Osteoblast (primary cell): ENCODE data around the gene AHCYL2. TPM values are rescaled to one million over a fixed set of nuclear protein-coding genes. Genes with fewer than 3 reads are reported as not detected.

Experiments
- DNase-seq: peaks from one replicate; pipeline ENCODE4 v3.0.0; 2011; ENCODE audit warnings: low spot score, mixed read lengths; ENCODE audit not compliant: insufficient read length; ENCODE audit errors: missing footprints
- H2AFZ ChIP-seq: 2 replicates; pipeline ENCODE4 v1.6.0; 2011; ENCODE audit warnings: mild to moderate bottlenecking, low read length
- H3K27ac ChIP-seq: 2 replicates; pipeline ENCODE4 v1.5.1; 2011; ENCODE audit warnings: mild to moderate bottlenecking, low read depth, low read length, moderate library complexity
- H3K27me3 ChIP-seq: 2 replicates; pipeline ENCODE4 v1.6.0; 2012; ENCODE audit warnings: mild to moderate bottlenecking, control low read depth, inconsistent platforms, low read length, moderate library complexity; ENCODE audit not compliant: insufficient read depth
- H3K36me3 ChIP-seq: 2 replicates; pipeline ENCODE4 v1.5.1; 2011; ENCODE audit warnings: mild to moderate bottlenecking, low read length, control low read depth, moderate library complexity; ENCODE audit not compliant: insufficient read depth
- H3K4me1 ChIP-seq: 2 replicates; pipeline ENCODE4 v1.5.1; 2011; ENCODE audit warnings: mild to moderate bottlenecking, low read length, control low read depth, moderate library complexity; ENCODE audit not compliant: insufficient read depth
- H3K4me2 ChIP-seq: 2 replicates; pipeline ENCODE4 v1.6.0; 2011; ENCODE audit warnings: mild to moderate bottlenecking, low read length; ENCODE audit not compliant: insufficient read depth
- H3K4me3 ChIP-seq: fragments of 200-600 bp; sonication (generic); 3 replicates; pipeline ENCODE4 v1.5.1; 2012; ENCODE audit warnings: mild to moderate bottlenecking, low read length, inconsistent platforms; ENCODE audit not compliant: insufficient read depth
- H3K79me2 ChIP-seq: 2 replicates; pipeline ENCODE4 v1.6.0; 2012; ENCODE audit warnings: mild to moderate bottlenecking, low read length, control low read depth, inconsistent platforms; ENCODE audit not compliant: insufficient read depth
- H3K9me3 ChIP-seq: 2 replicates; pipeline ENCODE4 v1.5.1; 2011; ENCODE audit warnings: low read depth, low read length, control low read depth
- H4K20me1 ChIP-seq: 2 replicates; pipeline ENCODE4 v1.6.0; 2012; ENCODE audit warnings: mild to moderate bottlenecking, low read length, control low read depth; ENCODE audit not compliant: insufficient read depth
- total RNA-seq: library from RNA; depleted of rRNA; stranded (reverse); fragments of >200 nt; gene quantifications from 2 replicates; pipeline ENCODE4 v1.2.3, GENCODE V29; 2012
- TF ChIP-seq, protein P1 (sequence below): IDR thresholded peaks from 2 replicates; pipeline ENCODE4 v1.5.1; 2011; ENCODE audit warnings: mild to moderate bottlenecking, low read depth, low read length, moderate library complexity; ENCODE audit errors: extremely low read depth

AHCYL2 gene
- total RNA-seq, 1 donor: 10.1 TPM

DNA sequence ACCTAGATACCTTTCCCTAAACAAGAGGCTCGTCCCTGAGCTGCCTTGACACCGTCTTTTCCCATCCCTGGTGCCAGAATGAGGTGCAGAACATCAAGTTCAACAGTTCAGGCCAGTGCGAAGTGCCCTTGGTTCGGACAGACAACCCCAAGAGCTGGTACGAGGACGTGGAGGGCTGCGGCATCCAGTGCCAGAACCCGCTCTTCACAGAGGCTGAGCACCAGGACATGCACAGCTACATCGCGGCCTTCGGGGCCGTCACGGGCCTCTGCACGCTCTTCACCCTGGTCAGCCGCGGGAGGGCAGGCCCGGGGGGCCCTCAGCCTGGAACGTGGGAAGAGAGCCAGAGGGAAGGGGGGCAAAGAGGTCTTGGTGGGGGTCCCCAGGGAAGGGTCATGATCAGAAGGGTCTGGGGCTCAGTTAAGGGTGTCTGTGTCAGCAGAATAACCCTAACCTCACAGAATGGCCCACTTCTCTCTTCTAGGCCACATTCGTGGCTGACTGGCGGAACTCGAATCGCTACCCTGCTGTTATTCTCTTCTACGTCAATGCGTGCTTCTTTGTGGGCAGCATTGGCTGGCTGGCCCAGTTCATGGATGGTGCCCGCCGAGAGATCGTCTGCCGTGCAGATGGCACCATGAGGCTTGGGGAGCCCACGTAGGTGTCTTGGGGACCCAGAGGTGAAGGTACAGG is 19.6 kb upstream of the AHCYL2 start:
- Histone ChIP-seq H3K4me1 (no peaks in the 10 kb centered on the region), H3K27ac (no peak overlapping the region), H3K9me3 (no peaks in the 10 kb centered on the region), H3K4me2 (no peak overlapping the region), H3K27me3 (no peaks in the 10 kb centered on the region), H3K79me2 (no peaks in the 10 kb centered on the region), H4K20me1 (peaks cover 10% of the 10 kb centered on the region), H2AFZ (no peak overlapping the region), H3K4me3 (no peak overlapping the region), H3K36me3 (no peaks in the 10 kb centered on the region)
- TF ChIP-seq, protein P1, sequence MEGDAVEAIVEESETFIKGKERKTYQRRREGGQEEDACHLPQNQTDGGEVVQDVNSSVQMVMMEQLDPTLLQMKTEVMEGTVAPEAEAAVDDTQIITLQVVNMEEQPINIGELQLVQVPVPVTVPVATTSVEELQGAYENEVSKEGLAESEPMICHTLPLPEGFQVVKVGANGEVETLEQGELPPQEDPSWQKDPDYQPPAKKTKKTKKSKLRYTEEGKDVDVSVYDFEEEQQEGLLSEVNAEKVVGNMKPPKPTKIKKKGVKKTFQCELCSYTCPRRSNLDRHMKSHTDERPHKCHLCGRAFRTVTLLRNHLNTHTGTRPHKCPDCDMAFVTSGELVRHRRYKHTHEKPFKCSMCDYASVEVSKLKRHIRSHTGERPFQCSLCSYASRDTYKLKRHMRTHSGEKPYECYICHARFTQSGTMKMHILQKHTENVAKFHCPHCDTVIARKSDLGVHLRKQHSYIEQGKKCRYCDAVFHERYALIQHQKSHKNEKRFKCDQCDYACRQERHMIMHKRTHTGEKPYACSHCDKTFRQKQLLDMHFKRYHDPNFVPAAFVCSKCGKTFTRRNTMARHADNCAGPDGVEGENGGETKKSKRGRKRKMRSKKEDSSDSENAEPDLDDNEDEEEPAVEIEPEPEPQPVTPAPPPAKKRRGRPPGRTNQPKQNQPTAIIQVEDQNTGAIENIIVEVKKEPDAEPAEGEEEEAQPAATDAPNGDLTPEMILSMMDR: no peak
- DNase-seq: no peak

DNA sequence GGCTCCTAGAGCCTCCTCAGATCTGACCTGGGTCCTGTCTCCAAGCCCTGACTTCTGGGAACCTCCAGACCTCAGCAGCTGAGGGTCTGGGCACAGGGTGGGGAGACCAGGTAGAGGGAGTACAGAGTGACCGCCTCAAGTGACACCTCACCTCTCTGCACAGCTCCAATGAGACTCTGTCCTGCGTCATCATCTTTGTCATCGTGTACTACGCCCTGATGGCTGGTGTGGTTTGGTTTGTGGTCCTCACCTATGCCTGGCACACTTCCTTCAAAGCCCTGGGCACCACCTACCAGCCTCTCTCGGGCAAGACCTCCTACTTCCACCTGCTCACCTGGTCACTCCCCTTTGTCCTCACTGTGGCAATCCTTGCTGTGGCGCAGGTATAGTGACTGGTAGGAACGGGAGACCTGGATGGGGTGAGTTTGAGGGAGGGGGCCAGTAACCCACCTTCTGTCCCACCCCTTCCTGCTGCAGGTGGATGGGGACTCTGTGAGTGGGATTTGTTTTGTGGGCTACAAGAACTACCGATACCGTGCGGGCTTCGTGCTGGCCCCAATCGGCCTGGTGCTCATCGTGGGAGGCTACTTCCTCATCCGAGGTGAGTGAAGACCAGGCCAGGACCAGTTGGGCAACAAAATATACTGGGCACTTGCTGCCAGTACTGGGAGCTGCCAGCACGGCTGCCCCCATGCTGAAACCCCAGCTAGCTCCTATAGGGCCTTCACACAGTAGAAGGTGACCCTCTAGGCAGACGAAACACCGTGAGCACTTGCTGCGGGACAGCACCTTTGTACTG is 18.6 kb upstream of the AHCYL2 start:
- Histone ChIP-seq H3K4me3 (no peak overlapping the region), H4K20me1 (peaks cover 12% of the 10 kb centered on the region), H3K9me3 (no peaks in the 10 kb centered on the region), H3K36me3 (no peaks in the 10 kb centered on the region), H3K4me2 (no peak overlapping the region), H3K27me3 (no peaks in the 10 kb centered on the region), H3K27ac (no peak overlapping the region), H2AFZ (no peak overlapping the region), H3K79me2 (no peaks in the 10 kb centered on the region), H3K4me1 (no peaks in the 10 kb centered on the region)
- TF ChIP-seq, protein P1: no peak
- no peak for DNase-seq

DNA sequence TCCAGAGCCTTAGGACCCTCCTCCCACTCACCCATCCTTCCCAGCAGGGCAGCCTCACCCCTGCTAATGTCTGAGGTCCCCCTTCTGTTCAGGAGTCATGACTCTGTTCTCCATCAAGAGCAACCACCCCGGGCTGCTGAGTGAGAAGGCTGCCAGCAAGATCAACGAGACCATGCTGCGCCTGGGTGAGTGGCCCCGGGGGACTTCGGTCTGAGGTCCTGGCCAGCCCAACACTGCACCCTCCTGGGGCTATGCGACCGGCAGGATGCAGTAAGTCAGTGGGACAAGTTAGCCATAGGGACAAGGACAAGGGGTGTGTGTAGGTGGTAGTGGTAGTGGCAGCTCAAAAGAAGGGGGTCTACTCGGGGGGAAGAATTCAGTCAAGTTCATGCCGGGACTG is 16.2 kb upstream of the AHCYL2 start:
- H4K20me1 ChIP-seq: peaks cover 5% of the 10 kb centered on the region
- no peaks in the 10 kb centered on the region for H3K79me2 ChIP-seq
- no peaks in the 10 kb centered on the region for H3K9me3 ChIP-seq
- H3K36me3 ChIP-seq: no peaks in the 10 kb centered on the region
- no peaks in the 10 kb centered on the region for H3K4me1 ChIP-seq
- TF ChIP-seq, protein P1: no peak
- DNase-seq: no peak
- H2AFZ ChIP-seq: no peak overlapping the region
- H3K27ac ChIP-seq: no peak overlapping the region
- H3K4me2 ChIP-seq: no peak overlapping the region
- H3K4me3 ChIP-seq: no peak overlapping the region
- H3K27me3 ChIP-seq: no peaks in the 10 kb centered on the region
